ENCODE data around the gene AP5Z1.

The AP5Z1 gene

DNA sequence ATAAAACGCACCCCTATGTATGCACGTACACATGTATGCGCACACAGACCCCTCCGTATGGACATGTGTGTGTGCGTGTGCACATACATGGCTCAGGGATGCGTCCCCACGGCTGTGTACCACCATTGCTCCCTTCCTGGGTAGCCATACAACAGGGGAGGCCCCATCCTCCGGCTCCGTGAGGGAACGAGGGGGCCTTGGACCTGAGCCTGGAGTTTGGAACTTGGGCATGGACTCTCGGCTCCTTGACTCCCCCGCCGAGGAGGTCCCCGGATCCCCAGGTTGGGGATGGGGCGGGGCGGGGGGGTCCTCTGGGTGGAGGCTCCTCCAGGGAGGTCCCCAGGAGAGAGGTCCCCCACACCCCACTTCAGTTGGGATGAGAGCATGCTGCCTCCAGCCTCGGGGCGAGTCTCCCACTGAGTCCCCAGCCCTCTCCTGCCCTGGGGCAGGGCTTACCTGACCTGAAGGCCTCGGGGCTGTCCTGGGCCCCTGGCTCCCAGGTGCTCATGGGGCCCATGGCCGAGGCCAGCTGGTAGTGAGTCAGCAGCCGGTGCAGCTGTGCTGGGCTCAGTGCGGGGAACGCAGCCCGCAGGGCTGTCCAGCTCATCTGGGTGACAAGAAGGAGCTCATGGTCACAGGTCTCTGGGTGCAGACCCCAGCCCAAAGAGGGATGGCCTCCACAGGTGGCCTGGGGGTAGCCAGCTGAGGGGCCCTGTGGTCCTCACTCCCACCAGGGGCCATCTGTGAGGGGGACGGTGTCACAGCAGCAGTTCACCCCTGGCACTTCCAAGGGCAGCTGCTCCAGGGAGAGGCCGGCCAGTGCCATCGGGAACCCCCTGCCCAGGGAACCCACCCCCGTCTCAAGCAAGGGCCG lies 29.9 kb downstream of the AP5Z1 start:
- DNase-seq, result no peak

GRCh38 chr7:4805984-4806300 lies 30.5 kb downstream of the AP5Z1 start:
- DNase-seq, result no peak

DNA sequence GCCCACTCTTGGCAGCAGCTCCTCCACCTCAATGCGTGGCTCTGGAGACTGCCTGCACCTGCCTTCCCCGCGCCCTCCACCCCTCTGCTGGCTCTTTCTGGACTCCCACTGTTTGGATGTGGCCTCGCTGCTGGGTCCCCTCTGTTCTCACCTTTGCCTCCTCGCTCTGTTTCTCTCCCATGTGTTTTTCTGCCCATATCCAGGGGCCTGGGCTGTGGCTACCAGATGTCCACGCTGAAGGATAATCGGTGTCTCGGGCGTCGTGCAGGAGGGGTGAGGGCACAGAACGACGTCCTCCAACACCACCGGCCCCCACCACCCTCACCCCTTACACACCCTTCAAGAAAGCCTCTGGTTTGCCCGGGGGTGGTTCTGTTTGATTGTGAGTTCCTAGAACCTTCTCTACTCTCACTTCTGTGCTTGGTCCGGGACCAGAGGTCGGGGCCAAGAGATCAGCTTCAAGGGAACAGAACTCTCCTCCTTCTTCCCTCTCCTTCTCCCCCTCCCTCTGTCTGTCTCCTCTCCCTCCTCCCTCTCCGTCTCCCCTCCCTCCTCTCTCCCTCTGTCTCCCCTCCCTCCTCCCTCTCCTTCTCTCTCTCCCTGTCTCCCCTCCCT lies 31.7 kb downstream of the AP5Z1 start:
- DNase-seq, result no peak

- no peak for DNase-seq
Observed at GRCh38 chr7:4807598-4808016, 32.2 kb downstream of the AP5Z1 start.

- DNase-seq, result no peak
Observed at GRCh38 chr7:4808026-4808425, 32.6 kb downstream of the AP5Z1 start.

DNA sequence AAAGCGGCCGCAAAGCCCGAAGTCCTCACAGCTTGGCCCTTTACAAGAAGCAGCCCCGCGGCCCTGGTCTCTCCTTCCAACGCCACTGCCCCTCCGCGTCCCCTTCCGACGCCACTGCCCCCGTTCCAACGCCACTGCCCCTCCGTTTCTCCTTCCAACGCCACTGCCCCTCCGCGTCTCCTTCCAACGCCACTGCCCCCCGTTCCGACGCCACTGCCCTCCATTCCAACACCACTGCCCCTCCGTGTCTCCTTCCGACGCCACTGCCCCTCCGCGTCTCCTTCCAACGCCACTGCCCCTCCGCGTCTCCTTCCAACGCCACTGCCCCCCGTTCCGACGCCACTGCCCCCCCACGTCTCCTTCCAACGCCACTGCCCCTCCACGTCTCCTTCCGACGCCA lies 33.1 kb downstream of the AP5Z1 start:
- DNase-seq, result no peak

- no peak for DNase-seq
Observed at GRCh38 chr7:4809091-4809591, 33.7 kb downstream of the AP5Z1 start.

GRCh38 chr7:4809666-4810065 lies 34.2 kb downstream of the AP5Z1 start:
- DNase-seq, result no peak

DNA sequence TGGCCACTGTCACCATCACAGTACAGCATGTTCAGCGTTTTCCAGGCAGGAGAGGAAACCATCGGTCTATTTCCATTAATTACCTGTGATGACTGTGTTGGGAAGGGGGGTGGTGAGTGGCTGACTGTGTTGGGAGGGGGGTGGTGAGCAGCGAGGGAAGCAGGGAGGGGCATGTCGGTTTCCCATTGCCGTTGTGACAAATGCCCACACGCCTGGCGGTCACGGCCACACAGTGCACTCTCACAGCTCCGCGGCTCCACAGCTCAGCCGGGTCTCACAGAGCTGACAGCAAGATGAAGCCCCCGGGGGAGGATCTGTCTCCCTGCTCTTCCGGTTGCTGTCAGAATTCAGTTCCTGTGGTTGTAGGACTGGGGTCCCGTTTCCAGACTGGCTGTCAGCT lies 39.0 kb downstream of the AP5Z1 start:
- DNase-seq, result no peak

GRCh38 chr7:4815121-4815520 lies 39.7 kb downstream of the AP5Z1 start:
- no peak for DNase-seq

DNA sequence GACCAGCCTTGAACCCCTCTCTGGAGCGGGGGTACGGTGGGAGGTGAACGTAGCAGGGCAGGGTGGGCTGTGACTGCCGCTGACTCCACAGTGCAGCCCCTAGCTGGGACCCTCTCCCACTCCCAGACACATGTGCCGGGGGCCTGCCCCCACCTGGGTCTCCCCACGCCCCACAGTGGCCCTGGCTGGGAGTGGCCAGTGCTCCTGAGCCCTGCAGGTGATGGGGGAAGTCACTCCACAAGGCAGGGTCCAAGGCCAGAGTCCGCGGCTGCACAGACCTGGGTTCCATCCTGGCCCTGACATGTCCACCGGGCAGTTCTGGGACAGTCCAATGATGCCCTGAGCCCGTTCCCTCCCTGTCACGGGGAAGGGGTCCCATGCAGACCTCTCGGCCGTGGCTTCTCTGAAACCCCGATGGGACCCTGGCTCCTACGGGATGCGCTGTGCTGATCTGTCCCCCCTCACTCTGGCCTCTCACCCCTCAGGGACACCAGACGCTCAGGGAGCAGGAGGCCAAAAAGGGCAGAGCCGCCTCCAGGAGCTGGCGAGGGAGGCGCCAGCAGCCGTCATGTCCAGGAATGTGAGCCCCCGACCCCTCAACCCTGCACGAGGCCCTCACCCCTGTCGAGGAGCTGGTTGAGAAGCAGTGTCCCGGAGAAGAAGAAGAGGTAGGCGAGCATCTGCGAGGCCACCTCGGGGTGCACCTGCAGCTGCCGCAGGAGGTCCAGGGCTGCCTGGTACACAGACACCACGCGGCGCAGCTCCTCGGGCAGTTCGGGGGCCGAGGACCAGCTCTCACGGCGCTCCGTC lies 40.4 kb downstream of the AP5Z1 start:
- no peak for DNase-seq

DNA sequence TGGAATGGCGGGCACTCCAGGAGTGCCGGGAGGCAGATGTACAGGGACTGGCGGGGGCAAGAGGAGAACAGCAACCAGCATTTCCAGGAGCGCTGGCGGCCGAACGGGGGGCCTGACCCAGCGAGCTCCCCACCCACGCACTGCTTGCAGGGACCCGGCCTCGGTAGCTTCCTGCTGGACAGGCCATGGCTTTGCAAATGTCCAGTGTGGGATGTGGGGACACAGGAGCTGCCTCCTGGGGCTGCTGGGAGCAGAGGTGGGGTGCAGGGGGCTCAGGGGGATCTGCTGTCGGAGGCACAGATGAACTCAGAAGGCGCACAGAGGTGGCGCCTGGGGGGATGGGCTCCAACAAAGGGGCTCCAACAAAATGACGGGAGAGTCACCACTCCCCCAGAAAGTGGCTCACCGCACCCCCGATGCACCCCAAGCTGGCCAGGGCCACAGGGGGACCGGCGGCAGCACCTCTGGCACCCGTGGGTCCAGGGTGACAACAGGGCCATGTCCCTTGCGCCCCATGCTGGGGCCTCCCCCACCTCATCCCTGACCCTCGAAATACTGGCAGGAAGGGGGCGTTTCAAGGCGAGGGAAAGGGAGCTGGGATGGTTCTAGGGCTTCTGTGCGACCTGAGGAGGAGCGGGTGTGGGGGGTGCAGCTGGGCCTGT lies 41.1 kb downstream of the AP5Z1 start:
- DNase-seq, result no peak

- no peak for DNase-seq
Observed at GRCh38 chr7:4817178-4817901, 41.9 kb downstream of the AP5Z1 start.

DNA sequence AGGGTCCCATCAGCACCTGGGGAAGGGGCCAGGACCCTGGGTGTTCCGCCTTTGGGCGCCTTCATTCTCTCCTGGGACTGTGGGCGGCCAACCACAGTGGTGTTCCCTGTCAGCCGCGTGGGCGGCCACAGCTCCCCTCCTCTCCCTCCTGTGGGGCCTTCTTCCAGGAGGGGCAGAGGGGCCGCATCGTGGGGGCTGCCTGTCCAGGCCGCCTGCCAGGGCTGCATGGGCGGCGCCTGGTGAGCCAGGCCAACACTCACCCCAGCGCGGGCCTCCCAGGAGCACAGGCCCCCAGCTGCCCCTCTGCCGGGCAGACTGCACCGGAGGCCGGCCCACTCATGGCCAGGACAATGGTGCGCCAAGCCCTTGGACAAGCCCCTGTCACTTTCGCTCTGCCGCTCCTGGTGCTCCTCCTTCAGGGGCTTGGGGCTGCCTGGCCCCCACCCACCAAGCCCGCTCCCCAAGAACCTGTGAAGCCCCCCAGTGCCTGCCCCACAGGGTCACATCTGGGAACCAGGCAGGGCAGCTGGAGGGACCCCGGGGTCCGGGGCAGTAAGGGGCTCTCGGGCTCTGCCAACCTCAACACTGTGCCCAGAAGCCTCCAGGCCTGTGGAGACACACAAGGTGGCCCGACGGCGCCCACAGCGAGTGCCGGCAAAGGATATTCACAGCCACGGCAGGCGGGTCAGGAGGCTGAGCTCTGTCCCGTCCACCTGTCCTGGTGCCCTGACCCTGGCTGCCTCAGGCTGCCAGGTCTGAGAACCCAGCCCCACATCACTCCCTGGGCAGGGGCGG lies 42.8 kb downstream of the AP5Z1 start:
- no peak for DNase-seq

DNA sequence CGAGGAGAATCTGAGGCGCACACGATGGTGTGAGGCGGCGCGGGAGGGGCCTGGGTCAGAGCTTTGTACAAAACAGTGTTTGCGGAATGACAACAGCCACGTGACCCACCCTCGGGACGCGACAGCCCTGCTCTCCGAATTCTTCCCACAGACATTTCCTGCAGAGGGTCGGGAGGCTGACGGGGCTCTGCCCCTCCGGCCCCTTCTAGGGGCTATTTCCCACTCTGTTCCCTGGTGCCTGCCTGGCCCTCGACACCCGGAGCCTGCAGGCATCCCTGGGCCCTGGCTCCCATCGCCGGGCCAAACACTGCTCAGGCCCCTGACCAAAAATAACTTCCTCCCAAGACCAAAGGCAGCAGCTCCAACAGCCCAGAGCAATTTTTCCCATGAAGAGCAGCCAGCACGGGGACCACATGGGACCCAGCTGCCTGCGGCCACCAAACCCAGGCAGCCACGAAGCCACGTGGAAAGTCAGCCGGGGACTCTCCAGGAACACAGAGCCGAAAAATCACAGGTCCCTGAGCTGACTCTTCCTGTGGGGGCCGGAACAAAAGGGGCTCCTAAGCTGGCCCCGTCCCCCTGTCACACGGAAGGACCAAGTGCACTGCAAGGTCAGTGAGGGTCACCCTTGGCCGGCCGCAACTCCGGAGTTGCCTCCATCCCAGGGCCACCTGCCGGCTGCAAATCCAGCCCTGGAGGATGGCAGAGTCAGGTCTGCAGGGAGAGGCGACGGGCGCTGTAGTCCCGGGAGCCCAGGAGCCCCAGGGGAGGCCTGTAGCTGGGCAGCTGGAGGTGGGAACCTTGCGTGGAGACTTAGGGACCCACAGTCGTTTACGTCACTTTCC lies 44.4 kb downstream of the AP5Z1 start:
- no peak for DNase-seq

DNA sequence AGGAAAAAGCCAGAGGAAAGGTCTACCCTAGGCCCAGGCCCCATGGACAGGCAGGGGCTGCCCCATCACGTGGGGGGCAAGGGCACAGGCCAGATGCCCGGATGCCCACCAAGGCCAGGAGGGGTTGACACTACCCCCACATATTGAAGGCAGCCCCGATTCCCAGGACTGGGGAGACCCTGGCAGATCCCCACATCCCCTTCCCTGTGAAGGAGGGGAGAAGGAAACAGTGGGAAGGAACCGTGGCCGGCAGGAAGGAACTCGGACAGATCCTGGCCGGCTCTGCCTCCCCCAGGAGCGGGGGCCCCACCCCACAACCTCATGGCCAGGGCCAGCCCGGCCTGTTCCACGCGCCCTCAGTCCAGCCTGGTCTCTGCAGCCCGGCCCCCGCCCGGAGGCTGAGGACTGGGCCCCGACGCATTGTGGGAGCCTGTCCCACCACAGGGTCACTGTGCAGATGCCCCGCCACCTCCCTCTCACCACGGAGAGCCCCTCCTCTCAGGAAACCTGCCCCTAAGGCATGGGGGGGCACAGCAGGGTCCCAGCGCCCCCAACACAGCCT lies 45.1 kb downstream of the AP5Z1 start:
- no peak for DNase-seq

- DNase-seq, result no peak
Observed at GRCh38 chr7:4820967-4821471, 45.6 kb downstream of the AP5Z1 start.

DNA sequence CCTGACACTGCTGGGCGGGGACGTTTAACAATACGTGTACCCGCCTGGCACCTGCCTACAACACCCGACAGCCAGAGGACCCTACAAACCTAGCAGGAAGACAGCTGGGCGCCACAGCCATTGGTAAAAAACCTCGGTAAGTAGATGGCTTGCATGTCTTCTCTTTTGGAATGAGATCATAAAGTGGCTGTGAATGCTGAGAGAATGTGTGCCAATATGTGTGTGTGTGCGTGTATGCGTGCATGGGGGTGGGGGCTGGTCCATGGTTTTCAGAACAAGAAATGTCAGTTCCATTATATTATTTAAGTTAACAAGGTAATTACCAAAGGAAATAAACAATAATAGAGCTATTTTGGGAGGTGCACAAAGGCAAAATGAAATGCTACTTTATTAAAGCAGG lies 47.3 kb downstream of the AP5Z1 start:
- no peak for DNase-seq

DNA sequence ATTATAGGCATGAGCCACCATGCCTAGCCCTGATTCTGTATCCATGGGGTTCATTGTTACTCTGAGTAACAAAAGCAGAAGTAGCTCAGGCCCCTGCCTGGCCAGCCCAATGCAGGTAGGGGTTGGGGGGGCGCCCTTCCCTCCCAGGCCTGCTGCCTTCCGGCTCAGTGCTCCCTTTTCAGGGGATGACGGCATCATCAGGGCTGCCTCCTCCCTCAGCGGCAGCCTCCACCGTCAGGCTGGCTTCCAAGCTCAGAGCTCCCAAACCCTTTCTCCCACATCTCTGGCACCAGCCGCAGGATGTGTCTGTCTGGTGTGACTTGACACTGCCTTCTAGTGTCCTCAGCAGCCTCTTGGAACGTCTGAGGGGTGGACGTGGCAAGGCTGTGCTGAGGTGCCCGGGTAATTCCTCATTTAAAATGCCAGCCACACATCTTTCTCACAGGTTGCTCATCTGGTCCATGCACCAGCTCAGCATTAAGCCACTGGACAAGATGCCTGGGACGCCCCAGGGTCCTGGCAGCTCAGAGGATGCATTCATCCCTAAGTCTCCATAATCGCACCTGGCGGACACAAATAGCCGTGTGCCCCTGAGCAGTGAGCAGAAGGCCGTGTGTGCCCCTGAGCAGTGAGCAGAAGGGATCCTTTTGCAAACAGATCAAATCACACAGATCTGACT lies 48.2 kb downstream of the AP5Z1 start:
- no peak for DNase-seq
